Esophagus squamous epithelium (tissue), 4 donors: Measurements from ENCODE around the gene AOPEP.

Experiments used
- POLR2A ChIP-seq, 4 donors: fragments of 450-650 bp; IDR thresholded peaks; one replicate each; pipeline ENCODE4 v1.6.1; 2017; ENCODE audit warnings: antibody characterized with exemption in 4 of 4, mild to moderate bottlenecking in 4 of 4, moderate library complexity in 3 of 4
- TF ChIP-seq, protein P1 (sequence below), 6 experiments: fragments of 450-650 bp in 4 of 6; fragments of 200-600 bp in 2 of 6; sonication (generic) in 2 of 6; IDR thresholded peaks; one replicate each; pipeline ENCODE4 v1.5.1; 2016 to 2019; ENCODE audit warnings: antibody characterized with exemption in 6 of 6, mild to moderate bottlenecking in 4 of 6, moderate library complexity in 4 of 6

DNA sequence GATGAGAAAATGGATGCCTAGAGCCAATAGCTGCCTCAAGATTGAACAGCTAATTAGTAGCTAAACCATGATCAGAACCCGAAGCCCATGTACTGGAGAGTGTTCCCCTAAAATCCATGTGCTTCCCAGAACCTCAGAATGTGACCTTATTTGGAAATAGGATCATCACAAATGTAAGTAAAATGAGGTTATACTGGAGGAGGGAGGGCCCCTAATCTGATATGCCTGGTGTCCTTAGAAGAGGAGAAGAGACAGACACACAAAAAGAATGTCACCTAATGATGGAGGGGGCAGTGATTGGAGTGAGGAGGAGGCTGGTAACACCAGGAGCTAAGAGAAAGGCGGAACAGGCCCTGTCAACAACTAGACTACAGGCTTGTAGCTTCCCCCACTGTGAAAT lies 45.9 kb upstream of the AOPEP start:
- TF ChIP-seq, protein P1, sequence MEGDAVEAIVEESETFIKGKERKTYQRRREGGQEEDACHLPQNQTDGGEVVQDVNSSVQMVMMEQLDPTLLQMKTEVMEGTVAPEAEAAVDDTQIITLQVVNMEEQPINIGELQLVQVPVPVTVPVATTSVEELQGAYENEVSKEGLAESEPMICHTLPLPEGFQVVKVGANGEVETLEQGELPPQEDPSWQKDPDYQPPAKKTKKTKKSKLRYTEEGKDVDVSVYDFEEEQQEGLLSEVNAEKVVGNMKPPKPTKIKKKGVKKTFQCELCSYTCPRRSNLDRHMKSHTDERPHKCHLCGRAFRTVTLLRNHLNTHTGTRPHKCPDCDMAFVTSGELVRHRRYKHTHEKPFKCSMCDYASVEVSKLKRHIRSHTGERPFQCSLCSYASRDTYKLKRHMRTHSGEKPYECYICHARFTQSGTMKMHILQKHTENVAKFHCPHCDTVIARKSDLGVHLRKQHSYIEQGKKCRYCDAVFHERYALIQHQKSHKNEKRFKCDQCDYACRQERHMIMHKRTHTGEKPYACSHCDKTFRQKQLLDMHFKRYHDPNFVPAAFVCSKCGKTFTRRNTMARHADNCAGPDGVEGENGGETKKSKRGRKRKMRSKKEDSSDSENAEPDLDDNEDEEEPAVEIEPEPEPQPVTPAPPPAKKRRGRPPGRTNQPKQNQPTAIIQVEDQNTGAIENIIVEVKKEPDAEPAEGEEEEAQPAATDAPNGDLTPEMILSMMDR (IDR thresholded peaks at IDR 0.05) = no peak
- no peak for TF ChIP-seq POLR2A (IDR thresholded peaks at IDR 0.05)
